ENCODE results near the gene GNG11.
"Not testable (repeated sequence)": the region's sequence is repeated elsewhere in the genome, so short reads cannot be mapped to it uniquely, and the experiment has no call there.

GNG11 gene

GRCh38 chr7:93911242-93911641 lies 10.3 kb upstream of the GNG11 start:
- DNase-seq (ENCODE audit: low read depth in 2 of 2): not testable (repeated sequence)

- DNase-seq (ENCODE audit: low read depth in 2 of 2): not testable (repeated sequence)
Measured at GRCh38 chr7:93911661-93912060, 9.9 kb upstream of the GNG11 start.

GRCh38 chr7:93913197-93913596 lies 8.3 kb upstream of the GNG11 start:
- DNase-seq (ENCODE audit: low read depth in 2 of 2): no peak

- DNase-seq (ENCODE audit: low read depth in 2 of 2): no peak
Measured at GRCh38 chr7:93914581-93915066, 6.9 kb upstream of the GNG11 start.

- DNase-seq (ENCODE audit: low read depth in 2 of 2): not testable (repeated sequence)
Measured at GRCh38 chr7:93915206-93915842, 6.2 kb upstream of the GNG11 start.

- not testable (repeated sequence) for DNase-seq (ENCODE audit: low read depth in 2 of 2)
Measured at GRCh38 chr7:93915888-93916287, 5.6 kb upstream of the GNG11 start.

- DNase-seq (ENCODE audit: low read depth in 2 of 2): not testable (repeated sequence)
Measured at GRCh38 chr7:93916315-93916714, 5.2 kb upstream of the GNG11 start.

- no peak for DNase-seq (ENCODE audit: low read depth in 2 of 2)
Measured at GRCh38 chr7:93920496-93921182, 896 bp upstream of the GNG11 start.

GRCh38 chr7:93921186-93921585 lies 349 bp upstream of the GNG11 start:
- no peak for DNase-seq (ENCODE audit: low read depth in 2 of 2)

- DNase-seq (ENCODE audit: low read depth in 2 of 2): no peak
Measured at GRCh38 chr7:93923296-93923695, 1.8 kb downstream of the GNG11 start.

GRCh38 chr7:93923942-93924341 lies 2.4 kb downstream of the GNG11 start:
- no peak for DNase-seq (ENCODE audit: low read depth in 2 of 2)

- DNase-seq (ENCODE audit: low read depth in 2 of 2): no peak
Measured at GRCh38 chr7:93926800-93927199, 5.3 kb downstream of the GNG11 start.

- DNase-seq (ENCODE audit: low read depth in 2 of 2): no peak
Measured at GRCh38 chr7:93927585-93927984, 6.0 kb downstream of the GNG11 start.

- no peak for DNase-seq (ENCODE audit: low read depth in 2 of 2)
Measured at GRCh38 chr7:93931655-93932054, 10.1 kb downstream of the GNG11 start.

GRCh38 chr7:93933156-93933555 lies 11.6 kb downstream of the GNG11 start:
- DNase-seq (ENCODE audit: low read depth in 2 of 2): no peak

- DNase-seq (ENCODE audit: low read depth in 2 of 2): no peak
Measured at GRCh38 chr7:93935102-93935501, 13.6 kb downstream of the GNG11 start.

GRCh38 chr7:93937818-93938217 lies 16.3 kb downstream of the GNG11 start:
- no peak for DNase-seq (ENCODE audit: low read depth in 2 of 2)

- no peak for DNase-seq (ENCODE audit: low read depth in 2 of 2)
Measured at GRCh38 chr7:93938293-93938692, 16.8 kb downstream of the GNG11 start.

GRCh38 chr7:93941945-93942344 lies 20.4 kb downstream of the GNG11 start:
- no peak for DNase-seq (ENCODE audit: low read depth in 2 of 2)

- no peak for DNase-seq (ENCODE audit: low read depth in 2 of 2)
Measured at GRCh38 chr7:93943816-93944540, 22.4 kb downstream of the GNG11 start.

GRCh38 chr7:93944673-93945072 lies 23.1 kb downstream of the GNG11 start:
- DNase-seq (ENCODE audit: low read depth in 2 of 2): no peak

- DNase-seq (ENCODE audit: low read depth in 2 of 2): no peak
Measured at GRCh38 chr7:93945083-93945482, 23.5 kb downstream of the GNG11 start.

Data from activated CD4-positive, alpha-beta T cell treated with anti-CD3 and anti-CD28 coated beads for 24 hours (primary cell).